Spleen (tissue), 11 donors: ENCODE results near the gene HNMT. TPM values are rescaled to one million over a fixed set of nuclear protein-coding genes. Genes with fewer than 3 reads are reported as not detected.
"Not testable (repeated sequence)": the region's sequence is repeated elsewhere in the genome, so short reads cannot be mapped to it uniquely, and the experiment has no call there.

ENCODE experiments used
- DNase-seq: peaks from one replicate; pipeline ENCODE4 v3.0.0-alpha.2; 2020
- H3K27ac ChIP-seq, 8 donors: fragments of 200-600 bp; sonication (generic) in 7 of 8; 1 replicate in 4 of 8; 2 replicates in 4 of 8; pipeline versions ENCODE4 v1.5.0 to v1.8.0; 2016 to 2021; ENCODE audit warnings: inconsistent platforms in 4 of 8, mild to moderate bottlenecking in 4 of 8, moderate library complexity in 1 of 8
- H3K27me3 ChIP-seq, 7 donors: fragments of 200-600 bp; sonication (generic) in 6 of 7; replicated peaks in 1 of 7; 1 replicate in 4 of 7; 2 replicates in 3 of 7; pipeline versions ENCODE4 v1.5.0 to v1.8.0; 2016 to 2021; ENCODE audit warnings: inconsistent platforms in 3 of 7, mild to moderate bottlenecking in 1 of 7
- H3K36me3 ChIP-seq, 6 donors: fragments of 200-600 bp; sonication (generic) in 5 of 6; 1 replicate in 4 of 6; 2 replicates in 2 of 6; pipeline versions ENCODE4 v1.5.0 to v1.8.0; 2016 to 2021; ENCODE audit warnings: inconsistent platforms in 2 of 6
- H3K4me1 ChIP-seq, 6 donors: fragments of 200-600 bp; sonication (generic) in 5 of 6; 1 replicate in 3 of 6; 2 replicates in 3 of 6; pipeline versions ENCODE4 v1.5.0 to v1.8.0; 2016 to 2021; ENCODE audit warnings: inconsistent platforms in 3 of 6
- H3K4me3 ChIP-seq, 8 donors: fragments of 200-600 bp; sonication (generic) in 7 of 8; 1 replicate in 4 of 8; 2 replicates in 4 of 8; pipeline versions ENCODE4 v1.5.0 to v1.8.0; 2016 to 2021; ENCODE audit warnings: inconsistent platforms in 4 of 8, mild to moderate bottlenecking in 4 of 8, moderate library complexity in 2 of 8
- H3K9me3 ChIP-seq, 8 donors: fragments of 200-600 bp; sonication (generic) in 7 of 8; 1 replicate in 4 of 8; 2 replicates in 4 of 8; pipeline versions ENCODE4 v1.5.0 to v1.8.0; 2016 to 2021; ENCODE audit warnings: inconsistent platforms in 4 of 8
- CTCF ChIP-seq, 11 experiments: fragments of 200-600 bp in 7 of 11; fragments of 450-650 bp in 4 of 11; sonication (generic) in 4 of 11; IDR thresholded peaks in 8 of 11; conservative IDR thresholded peaks in 3 of 11; 1 replicate in 7 of 11; 2 replicates in 4 of 11; pipeline versions ENCODE4 v1.4.0 to v1.8.0; 2016 to 2021; ENCODE audit warnings: antibody characterized with exemption in 11 of 11, inconsistent platforms in 4 of 11, mild to moderate bottlenecking in 1 of 11
- POLR2A ChIP-seq, 3 donors: fragments of 450-650 bp; IDR thresholded peaks; one replicate each; pipeline ENCODE4 v1.5.1; 2017; ENCODE audit warnings: antibody characterized with exemption in 3 of 3, mild to moderate bottlenecking in 1 of 3
- POLR2AphosphoS5 ChIP-seq, 3 donors: sonication (generic); formaldehyde crosslinking; IDR thresholded peaks; one replicate each; pipeline ENCODE4 v1.5.1; 2017; ENCODE audit warnings: antibody characterized with exemption in 3 of 3
- WGBS, 5 donors: extraction: QIAGEN DNeasy Blood & Tissue Kit in 3 of 5; methylation state at CpG; one replicate each; pipeline versions ENCODE4 v1.1.5 to v1.1.7; 2013 to 2018; 5-methylcytosine and 5-hydroxymethylcytosine counted together
- intact Hi-C: fragments of 100-400 bp; cut with DNase I; formaldehyde crosslinking; loops from one replicate; pipeline ENCODE4 v1.15.0; 2023; ENCODE audit warnings: low total_unique reads
- polyA plus RNA-seq, 3 donors: library from polyadenylated mRNA; stranded (reverse); fragments of 200-250 nt; gene quantifications; one replicate each; pipeline ENCODE4 v1.2.1, GENCODE V29; 2013
- total RNA-seq, 7 donors: library from RNA; depleted of rRNA in 3 of 7; stranded (reverse); fragments of >200 nt in 3 of 7; fragmentation: NEBNext Ultra II Directional in 4 of 7; extraction: Animal tissue kit (Norgen Biotek cat#: 25700) in 4 of 7; gene quantifications; one replicate each; pipeline versions ENCODE4 v1.1.0 to v1.2.1, GENCODE V29; 2016 to 2021
- donor health status: healthy with polysubstance abuse.
- donor health status: DM: no; HTN: no; CAD: no; lungs with moderate emphysema.
- donor health status: DM: no; HTN: no; CAD: no.
- donor health status: Bipolar disorder and iron deficiency.
- donor health status: healthy.
- donor health status: DM: no; HTN: no; CAD: no.
- donor health status: DM: yes; HTN: yes; CAD: no.

HNMT gene
- total and polyA plus RNA-seq, 10 donors, result 31.2 to 74.2 (median 45.6) TPM

GRCh38 chr2:137987011-137987410 is 22.7 kb downstream of the HNMT start:
- no peak overlapping the region for H3K4me3 ChIP-seq

GRCh38 chr2:137991078-137991477 is 26.8 kb downstream of the HNMT start:
- intact Hi-C loops, result no loop called here
- Histone ChIP-seq H3K27me3 (no peaks in the 10 kb centered on the region), H3K27ac (no peak overlapping the region), H3K4me1 (no peaks in the 10 kb centered on the region), H3K9me3 (peaks cover 0 to 19% (median 4%) of the 10 kb centered on the region in 8 donors), H3K4me3 (no peak overlapping the region), H3K36me3 (peaks cover 0 to 13% (median 0%) of the 10 kb centered on the region in 6 donors)
- DNase-seq, result no peak
- TF ChIP-seq POLR2A (IDR thresholded peaks at IDR 0.05) (no peak), CTCF (IDR thresholded peaks at IDR 0.05 in 8 of 11, conservative IDR thresholded peaks at IDR 0.05 in 3 of 11) (no peak), POLR2AphosphoS5 (IDR thresholded peaks at IDR 0.05) (no peak)

More at GRCh38 chr2:137987011-137987410, 22.7 kb downstream of the HNMT start:
- H3K4me1 ChIP-seq, result no peaks in the 10 kb centered on the region
- peaks cover 0 to 3% (median 0%) of the 10 kb centered on the region in 8 donors for H3K9me3 ChIP-seq
- intact Hi-C loops, result no loop called here
- no peaks in the 10 kb centered on the region for H3K27me3 ChIP-seq
- DNase-seq, result no peak
- no peak for TF ChIP-seq POLR2AphosphoS5 (IDR thresholded peaks at IDR 0.05)
- no peak for TF ChIP-seq POLR2A (IDR thresholded peaks at IDR 0.05)
- no peak for TF ChIP-seq CTCF (IDR thresholded peaks at IDR 0.05 in 8 of 11, conservative IDR thresholded peaks at IDR 0.05 in 3 of 11)
- no peak overlapping the region for H3K27ac ChIP-seq
- H3K36me3 ChIP-seq, result peaks cover 0 to 4% (median 0%) of the 10 kb centered on the region in 6 donors

GRCh38 chr2:137992039-137992646 is 27.9 kb downstream of the HNMT start:
- peaks cover 0 to 13% (median 0%) of the 10 kb centered on the region in 6 donors for H3K36me3 ChIP-seq
- H3K27ac ChIP-seq, result no peak overlapping the region
- no peak for DNase-seq
- H3K27me3 ChIP-seq, result no peaks in the 10 kb centered on the region
- intact Hi-C loops, result no loop called here
- no peaks in the 10 kb centered on the region for H3K4me1 ChIP-seq
- H3K4me3 ChIP-seq, result no peak overlapping the region
- 94 to 97% (median 95%) methylated on average over 5 to 6 of the region's 6 CpGs for WGBS, 5 donors
- TF ChIP-seq POLR2A (IDR thresholded peaks at IDR 0.05), result no peak
- no peak for TF ChIP-seq POLR2AphosphoS5 (IDR thresholded peaks at IDR 0.05)
- TF ChIP-seq CTCF (IDR thresholded peaks at IDR 0.05 in 8 of 11, conservative IDR thresholded peaks at IDR 0.05 in 3 of 11), result no peak
- peaks cover 0 to 19% (median 4%) of the 10 kb centered on the region in 8 donors for H3K9me3 ChIP-seq

- Histone ChIP-seq H3K36me3 (peaks cover 0 to 13% (median 0%) of the 10 kb centered on the region in 6 donors), H3K9me3 (peaks cover 0 to 19% (median 4%) of the 10 kb centered on the region in 8 donors)
- WGBS, 5 donors, result 83 to 93% (median 87%) methylated on average over 1 of the region's 1 CpG
- intact Hi-C loops, H3K27ac ChIP-seq, H3K4me1 ChIP-seq, DNase-seq, H3K4me3 ChIP-seq, H3K27me3 ChIP-seq: not testable (repeated sequence)
Measured at GRCh38 chr2:137993715-137994476, 29.6 kb downstream of the HNMT start.

- H3K36me3 ChIP-seq, result peaks cover 0 to 13% (median 0%) of the 10 kb centered on the region in 6 donors
- H3K4me3 ChIP-seq, H3K4me1 ChIP-seq, DNase-seq, H3K27ac ChIP-seq, intact Hi-C loops, H3K27me3 ChIP-seq: not testable (repeated sequence)
- H3K9me3 ChIP-seq, result peaks cover 0 to 19% (median 4%) of the 10 kb centered on the region in 8 donors
- 68 to 83% (median 72%) methylated on average over 2 of the region's 2 CpGs for WGBS, 5 donors
Measured at GRCh38 chr2:137995368-137995767, 31.1 kb downstream of the HNMT start.

GRCh38 chr2:137996158-137996557 is 31.9 kb downstream of the HNMT start:
- peaks cover 0 to 19% (median 4%) of the 10 kb centered on the region in 8 donors for H3K9me3 ChIP-seq
- intact Hi-C loops, DNase-seq, H3K4me3 ChIP-seq, H3K27me3 ChIP-seq, H3K4me1 ChIP-seq, H3K27ac ChIP-seq: not testable (repeated sequence)
- H3K36me3 ChIP-seq, result peaks cover 0 to 13% (median 0%) of the 10 kb centered on the region in 6 donors
